ENCODE results near the gene PCK1. TPM values are rescaled to one million over a fixed set of nuclear protein-coding genes. Genes with fewer than 3 reads are reported as not detected.

Gene PCK1
- total and polyA plus RNA-seq, 7 experiments from 2014 or later, result not detected

GRCh38 chr20:57571782-57572416, 11.0 kb downstream of the PCK1 start:
- no peak for ATAC-seq
- Mint-ChIP-seq H3K9me3 (no peaks in the 10 kb centered on the region), H3K27me3 (peaks cover 10 to 37% (median 25%) of the 10 kb centered on the region in 5 donors), H3K27ac (no peak overlapping the region), H3K4me3 (no peak overlapping the region), H3K36me3 (no peaks in the 10 kb centered on the region), H3K4me1 (no peaks in the 10 kb centered on the region)
- CTCF ChIA-PET, result no interaction called here
- Histone ChIP-seq H3K4me3 (ENCODE audit: low read length) (no peak overlapping the region), H3K27me3 (ENCODE audit: control insufficient read depth in 2 of 2, insufficient read depth in 2 of 2, low read length in 2 of 2) (no peaks in the 10 kb centered on the region), H3K9me3 (ENCODE audit: control insufficient read depth in 2 of 3, low read length in 3 of 3) (no peaks in the 10 kb centered on the region), H3K27ac (ENCODE audit: low read depth, low read length) (no peak overlapping the region), H3K36me3 (ENCODE audit: control insufficient read depth in 2 of 3, insufficient read depth in 3 of 3, low read length in 3 of 3) (no peaks in the 10 kb centered on the region), H3K4me1 (ENCODE audit: control insufficient read depth in 2 of 2, insufficient read depth in 2 of 2, low read length in 2 of 2) (no peaks in the 10 kb centered on the region)
- intact Hi-C loops (cut with micrococcal nuclease), result no loop called here
- POLR2A ChIA-PET, result no interaction called here
- no peak for DNase-seq

GRCh38 chr20:57573242-57573641, 12.3 kb downstream of the PCK1 start:
- no peaks in the 10 kb centered on the region for H3K4me1 ChIP-seq (ENCODE audit: control insufficient read depth in 2 of 2, insufficient read depth in 2 of 2, low read length in 2 of 2)
- Mint-ChIP-seq H3K9me3 (no peaks in the 10 kb centered on the region), H3K4me1 (no peaks in the 10 kb centered on the region), H3K4me3 (no peak overlapping the region), H3K27ac (no peak overlapping the region), H3K36me3 (no peaks in the 10 kb centered on the region), H3K27me3 (peaks cover 10 to 34% (median 23%) of the 10 kb centered on the region in 5 donors)
- ChIA-PET POLR2A (no interaction called here), CTCF (no interaction called here)
- ATAC-seq, result no peak
- no peaks in the 10 kb centered on the region for H3K36me3 ChIP-seq (ENCODE audit: control insufficient read depth in 2 of 3, insufficient read depth in 3 of 3, low read length in 3 of 3)
- H3K9me3 ChIP-seq (ENCODE audit: control insufficient read depth in 2 of 3, low read length in 3 of 3), result no peaks in the 10 kb centered on the region
- no peak for DNase-seq
- H3K4me3 ChIP-seq (ENCODE audit: low read length), result no peak overlapping the region
- H3K27me3 ChIP-seq (ENCODE audit: control insufficient read depth in 2 of 2, insufficient read depth in 2 of 2, low read length in 2 of 2), result no peaks in the 10 kb centered on the region
- H3K27ac ChIP-seq (ENCODE audit: low read depth, low read length), result no peak overlapping the region
- intact Hi-C loops (cut with micrococcal nuclease), result no loop called here

- Histone ChIP-seq H3K27ac (ENCODE audit: low read depth, low read length) (no peak overlapping the region), H3K4me1 (ENCODE audit: control insufficient read depth in 2 of 2, insufficient read depth in 2 of 2, low read length in 2 of 2) (no peaks in the 10 kb centered on the region), H3K9me3 (ENCODE audit: control insufficient read depth in 2 of 3, low read length in 3 of 3) (no peaks in the 10 kb centered on the region), H3K27me3 (ENCODE audit: control insufficient read depth in 2 of 2, insufficient read depth in 2 of 2, low read length in 2 of 2) (no peaks in the 10 kb centered on the region), H3K4me3 (ENCODE audit: low read length) (no peak overlapping the region), H3K36me3 (ENCODE audit: control insufficient read depth in 2 of 3, insufficient read depth in 3 of 3, low read length in 3 of 3) (no peaks in the 10 kb centered on the region)
- Mint-ChIP-seq H3K36me3 (no peaks in the 10 kb centered on the region), H3K27me3 (peaks cover 7 to 30% (median 21%) of the 10 kb centered on the region in 5 donors), H3K9me3 (no peaks in the 10 kb centered on the region), H3K27ac (no peak overlapping the region), H3K4me3 (no peak overlapping the region), H3K4me1 (no peaks in the 10 kb centered on the region)
- ATAC-seq, result no peak
- ChIA-PET CTCF (no interaction called here), POLR2A (no interaction called here)
- DNase-seq, result no peak
- intact Hi-C loops (cut with micrococcal nuclease), result no loop called here
These were observed 13.0 kb downstream of the PCK1 start for GRCh38 chr20:57573894-57574293.

- H3K27me3 ChIP-seq (ENCODE audit: control insufficient read depth in 2 of 2, insufficient read depth in 2 of 2, low read length in 2 of 2), result no peaks in the 10 kb centered on the region
- ATAC-seq (no peak), DNase-seq (no peak)
- ChIA-PET POLR2A (no interaction called here), CTCF (no interaction called here)
- Mint-ChIP-seq H3K36me3 (no peaks in the 10 kb centered on the region), H3K4me3 (no peak overlapping the region), H3K4me1 (no peaks in the 10 kb centered on the region), H3K9me3 (no peaks in the 10 kb centered on the region), H3K27me3 (peaks cover 10 to 32% (median 22%) of the 10 kb centered on the region in 5 donors), H3K27ac (no peak overlapping the region)
- H3K27ac ChIP-seq (ENCODE audit: low read depth, low read length), result no peak overlapping the region
- H3K4me3 ChIP-seq (ENCODE audit: low read length), result no peak overlapping the region
- intact Hi-C loops (cut with micrococcal nuclease), result no loop called here
- no peaks in the 10 kb centered on the region for H3K9me3 ChIP-seq (ENCODE audit: control insufficient read depth in 2 of 3, low read length in 3 of 3)
- no peaks in the 10 kb centered on the region for H3K4me1 ChIP-seq (ENCODE audit: control insufficient read depth in 2 of 2, insufficient read depth in 2 of 2, low read length in 2 of 2)
- H3K36me3 ChIP-seq (ENCODE audit: control insufficient read depth in 2 of 3, insufficient read depth in 3 of 3, low read length in 3 of 3), result no peaks in the 10 kb centered on the region
These were observed 14.0 kb downstream of the PCK1 start for GRCh38 chr20:57574954-57575353.

GRCh38 chr20:57576002-57576401, 15.1 kb downstream of the PCK1 start:
- POLR2A ChIA-PET, result no interaction called here
- no peaks in the 10 kb centered on the region for H3K36me3 ChIP-seq (ENCODE audit: control insufficient read depth in 2 of 3, insufficient read depth in 3 of 3, low read length in 3 of 3)
- H3K9me3 Mint-ChIP-seq, result no peaks in the 10 kb centered on the region
- no peak overlapping the region for H3K4me3 Mint-ChIP-seq
- H3K9me3 ChIP-seq (ENCODE audit: control insufficient read depth in 2 of 3, low read length in 3 of 3), result no peaks in the 10 kb centered on the region
- H3K4me3 ChIP-seq (ENCODE audit: low read length), result no peak overlapping the region
- no peak for DNase-seq
- no peaks in the 10 kb centered on the region for H3K27me3 ChIP-seq (ENCODE audit: control insufficient read depth in 2 of 2, insufficient read depth in 2 of 2, low read length in 2 of 2)
- CTCF ChIA-PET, result no interaction called here
- H3K36me3 Mint-ChIP-seq, result no peaks in the 10 kb centered on the region
- H3K4me1 Mint-ChIP-seq, result no peaks in the 10 kb centered on the region
- no peak overlapping the region for H3K27ac ChIP-seq (ENCODE audit: low read depth, low read length)
- H3K27ac Mint-ChIP-seq, result no peak overlapping the region
- no peaks in the 10 kb centered on the region for H3K4me1 ChIP-seq (ENCODE audit: control insufficient read depth in 2 of 2, insufficient read depth in 2 of 2, low read length in 2 of 2)
- peaks cover 15 to 38% (median 30%) of the 10 kb centered on the region in 5 donors for H3K27me3 Mint-ChIP-seq
- intact Hi-C loops (cut with micrococcal nuclease), result no loop called here
- no peak for ATAC-seq

GRCh38 chr20:57576617-57577550, 16.0 kb downstream of the PCK1 start:
- H3K4me3 ChIP-seq (ENCODE audit: low read length), result no peak overlapping the region
- Mint-ChIP-seq H3K27ac (no peak overlapping the region), H3K9me3 (no peaks in the 10 kb centered on the region), H3K36me3 (no peaks in the 10 kb centered on the region), H3K27me3 (peaks cover 18 to 43% (median 36%) of the 10 kb centered on the region in 5 donors), H3K4me3 (no peak overlapping the region), H3K4me1 (no peaks in the 10 kb centered on the region)
- no peaks in the 10 kb centered on the region for H3K4me1 ChIP-seq (ENCODE audit: control insufficient read depth in 2 of 2, insufficient read depth in 2 of 2, low read length in 2 of 2)
- H3K36me3 ChIP-seq (ENCODE audit: control insufficient read depth in 2 of 3, insufficient read depth in 3 of 3, low read length in 3 of 3), result no peaks in the 10 kb centered on the region
- intact Hi-C loops (cut with micrococcal nuclease), result no loop called here
- ATAC-seq (no peak), DNase-seq (no peak)
- POLR2A ChIA-PET, result no interaction called here
- H3K27me3 ChIP-seq (ENCODE audit: control insufficient read depth in 2 of 2, insufficient read depth in 2 of 2, low read length in 2 of 2), result no peaks in the 10 kb centered on the region
- H3K9me3 ChIP-seq (ENCODE audit: control insufficient read depth in 2 of 3, low read length in 3 of 3), result no peaks in the 10 kb centered on the region
- H3K27ac ChIP-seq (ENCODE audit: low read depth, low read length), result no peak overlapping the region
- CTCF ChIA-PET, result interaction anchor here (0.6 kb wide), 1 partner anchor 15 kb away, joined by 3 read pairs; no protein-coding TSS in a partner anchor

Measured in naive thymus-derived CD4-positive, alpha-beta T cell (primary cell).